IMR-90 (cell line): ENCODE measurements around the gene EEF1AKMT2. TPM values are rescaled to one million over a fixed set of nuclear protein-coding genes. Genes with fewer than 3 reads are reported as not detected.

Source experiments
- ATAC-seq: fragments of 200-7000 bp; cut with Tn5 transposase; 2 replicates; pipeline ENCODE4 v1.9.1; 2020; ENCODE audit warnings: low read depth, mild to moderate bottlenecking, moderate library complexity
- BruUV-seq: library from RNA; stranded (reverse); fragments of 400-500 nt; replicated peaks from 2 replicates; lab custom pipeline; 2021; lab: Mats Ljungman, UMichigan
- CTCF ChIA-PET: fragments of 300-600 bp; formaldehyde crosslinking; extraction: SDS; loops from one replicate; lab custom pipeline; 2021; ENCODE audit warnings: antibody characterized with exemption; lab: Yijun Ruan, JAX
- POLR2A ChIA-PET: fragments of 300-600 bp; sonication (Branson Sonifier 250); formaldehyde crosslinking; loops from one replicate; lab custom pipeline; 2022; ENCODE audit warnings: antibody characterized with exemption; ENCODE audit not compliant: unreplicated experiment; lab: Charles Lee
- DNase-seq: peaks from one replicate; pipeline ENCODE4 v3.0.0; 2013
- H2AFZ ChIP-seq: replicated peaks from 2 replicates; pipeline ENCODE3; 2013; ENCODE audit warnings: low read length, mild to moderate bottlenecking; ENCODE audit not compliant: poor library complexity
- H2AK5ac ChIP-seq: 2 replicates; pipeline ENCODE4 v1.6.1; 2013; ENCODE audit warnings: low read depth, low read length, inconsistent platforms
- H2AK9ac ChIP-seq: replicated peaks from 2 replicates; pipeline ENCODE3; 2013; ENCODE audit warnings: mild to moderate bottlenecking, low read depth, low read length, moderate library complexity; ENCODE audit not compliant: poor library complexity
- H2BK120ac ChIP-seq: 2 replicates; pipeline ENCODE4 v1.6.1; 2013; ENCODE audit warnings: low read depth, low read length, inconsistent platforms
- H2BK15ac ChIP-seq: 3 replicates; pipeline ENCODE4 v1.6.1; 2013; ENCODE audit warnings: low read depth, low read length, inconsistent platforms
- H2BK20ac ChIP-seq: 2 replicates; pipeline ENCODE4 v1.6.1; 2013; ENCODE audit warnings: low read depth, mild to moderate bottlenecking, inconsistent platforms, low read length, moderate library complexity
- H2BK5ac ChIP-seq: 2 replicates; pipeline ENCODE4 v1.6.1; 2013; ENCODE audit warnings: mild to moderate bottlenecking, low read depth, low read length, inconsistent platforms; ENCODE audit not compliant: poor library complexity, severe bottlenecking
- H3K14ac ChIP-seq: replicated peaks from 2 replicates; pipeline ENCODE4 v1.6.1; 2013; ENCODE audit warnings: low read depth, low read length, inconsistent platforms
- H3K18ac ChIP-seq: 2 replicates; pipeline ENCODE4 v1.6.1; 2013; ENCODE audit warnings: low read depth, low read length, control low read depth
- H3K23ac ChIP-seq: 2 replicates; pipeline ENCODE4 v1.6.1; 2013; ENCODE audit warnings: low read depth, low read length, inconsistent platforms
- H3K27ac ChIP-seq: 2 replicates; pipeline ENCODE4 v1.5.1; 2013; ENCODE audit warnings: mild to moderate bottlenecking, control low read depth, low read length; ENCODE audit not compliant: insufficient read depth
- H3K27me3 ChIP-seq: 2 replicates; pipeline ENCODE4 v1.6.1; 2013; ENCODE audit warnings: low read length; ENCODE audit not compliant: control insufficient read depth, insufficient read depth
- H3K36me3 ChIP-seq: 2 replicates; pipeline ENCODE4 v1.6.1; 2013; ENCODE audit warnings: low read length, mixed read lengths; ENCODE audit not compliant: control insufficient read depth, insufficient read depth
- H3K4ac ChIP-seq: 2 replicates; pipeline ENCODE4 v1.6.1; 2013; ENCODE audit warnings: low read depth, low read length, inconsistent platforms
- H3K4me1 ChIP-seq: 2 replicates; pipeline ENCODE4 v1.6.1; 2013; ENCODE audit warnings: low read length, mixed read lengths; ENCODE audit not compliant: control insufficient read depth, insufficient read depth
- H3K4me2 ChIP-seq: 2 replicates; pipeline ENCODE4 v1.6.1; 2013; ENCODE audit warnings: low read depth, mild to moderate bottlenecking, control low read depth, low read length, moderate library complexity
- H3K4me3 ChIP-seq: 2 replicates; pipeline ENCODE4 v1.5.1; 2013; ENCODE audit warnings: low read depth, mild to moderate bottlenecking, control low read depth, low read length, moderate library complexity; ENCODE audit not compliant: insufficient read depth
- H3K56ac ChIP-seq: 2 replicates; pipeline ENCODE4 v1.6.1; 2013; ENCODE audit warnings: low read length, inconsistent platforms; ENCODE audit not compliant: insufficient read depth; ENCODE audit errors: extremely low read depth
- H3K79me1 ChIP-seq, 2 experiments: 2 replicates each; pipeline ENCODE4 v1.6.1; 2013; ENCODE audit warnings: low read length in 2 of 2, inconsistent platforms in 1 of 2, low read depth in 1 of 2
- H3K9ac ChIP-seq: 2 replicates; pipeline ENCODE4 v1.6.1; 2013; ENCODE audit warnings: low read depth, low read length, control low read depth
- H3K9me1 ChIP-seq: 2 replicates; pipeline ENCODE4 v1.6.1; 2013; ENCODE audit warnings: low read length, inconsistent platforms; ENCODE audit not compliant: insufficient read depth
- H3K9me3 ChIP-seq: 2 replicates; pipeline ENCODE4 v1.6.1; 2013; ENCODE audit warnings: low read length; ENCODE audit not compliant: control insufficient read depth, insufficient read depth
- H4K20me1 ChIP-seq: 2 replicates; pipeline ENCODE4 v1.6.1; 2013; ENCODE audit warnings: low read length, inconsistent platforms; ENCODE audit not compliant: insufficient read depth
- H4K5ac ChIP-seq: 2 replicates; pipeline ENCODE4 v1.6.1; 2013; ENCODE audit warnings: mild to moderate bottlenecking, low read depth, low read length, control low read depth
- H4K8ac ChIP-seq, 2 experiments: 2 replicates each; pipeline ENCODE4 v1.6.1; 2013; ENCODE audit warnings: low read depth in 2 of 2, low read length in 2 of 2, control low read depth in 1 of 2, inconsistent platforms in 1 of 2
- H4K91ac ChIP-seq: 2 replicates; pipeline ENCODE4 v1.6.1; 2013; ENCODE audit warnings: low read depth, low read length, inconsistent platforms; ENCODE audit not compliant: insufficient read depth
- MAZ ChIP-seq: IDR thresholded peaks from 2 replicates; pipeline ENCODE4 v1.6.1; 2012; ENCODE audit warnings: low read depth, mild to moderate bottlenecking, low read length, improper control_type of control experiment, moderate library complexity, borderline replicate concordance
- WGBS, 2 experiments: methylation state at CpG; one replicate each; pipeline versions ENCODE4 v1.1.5 to v1.1.7; 2013; ENCODE audit warnings: missing lambda C conversion rate in 2 of 2; ENCODE audit not compliant: insufficient read length in 1 of 2; ENCODE audit errors: extremely low coverage in 2 of 2; 5-methylcytosine and 5-hydroxymethylcytosine counted together
- dilution Hi-C: fragments of 300-500 bp; cut with HindIII; formaldehyde crosslinking; loops from one replicate; pipeline ENCODE4 v1.14.3; 2018; ENCODE audit warnings: low sequenced_read_pairs; ENCODE audit not compliant: unreplicated experiment
- in situ Hi-C: fragments of 300-500 bp; cut with MboI; formaldehyde crosslinking; loops from 3 replicates; pipeline ENCODE4 v1.14.3; 2019; ENCODE audit warnings: low sequenced_read_pairs, inconsistent platforms, mixed read lengths
- intact Hi-C: fragments of 100-400 bp; cut with micrococcal nuclease; formaldehyde crosslinking; loops from 2 replicates; pipeline ENCODE4 v1.10.0; 2022
- polyA plus RNA-seq, 3 experiments: library from polyadenylated mRNA; depleted of rRNA; stranded (reverse); fragments of >200 nt; gene quantifications; 2 replicates each; pipeline ENCODE4 v1.2.3, GENCODE V29; 2012; ENCODE audit warnings: low replicate concordance in 1 of 3
- total RNA-seq: library from RNA; depleted of rRNA; stranded (reverse); fragments of >200 nt; gene quantifications from 2 replicates; pipeline ENCODE4 v1.2.3, GENCODE V29; 2012

EEF1AKMT2 gene
- total and polyA plus RNA-seq, 2 of the 4 experiments (the other 2 are of a cell fraction): 9.7 to 12.7 TPM

DNA sequence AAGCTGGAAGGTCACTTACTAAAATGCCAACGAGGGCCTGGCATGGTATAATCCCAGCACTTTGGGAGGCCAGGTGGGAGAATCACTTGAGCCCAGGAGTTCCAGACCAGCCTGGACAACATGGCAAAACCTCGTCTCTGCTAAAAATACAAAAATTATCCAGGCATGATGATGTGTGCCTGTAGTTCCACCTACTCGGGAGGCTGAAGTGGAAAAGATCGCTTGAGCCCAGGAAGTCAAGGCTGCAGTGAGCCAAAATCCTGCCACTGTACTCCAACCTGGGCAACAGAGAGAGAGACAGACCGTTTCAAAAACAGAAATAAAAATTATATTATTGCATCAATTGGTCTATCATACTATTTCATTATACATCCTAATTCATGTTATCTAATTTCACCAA is 29.4 kb downstream of the EEF1AKMT2 start:
- Histone ChIP-seq H3K79me1 (peaks cover 0 to 4% of the 10 kb centered on the region in 2 experiments), H3K27me3 (no peaks in the 10 kb centered on the region), H4K20me1 (no peaks in the 10 kb centered on the region), H2BK5ac (no peak overlapping the region), H2BK20ac (no peak overlapping the region), H3K56ac (no peak overlapping the region), H2BK120ac (no peak overlapping the region), H3K36me3 (peaks cover 16% of the 10 kb centered on the region), H2AFZ (no peak overlapping the region), H4K8ac (no peak overlapping the region), H2BK15ac (no peak overlapping the region), H4K91ac (no peak overlapping the region), H3K9me1 (no peaks in the 10 kb centered on the region), H2AK9ac (no peak overlapping the region), H3K9me3 (no peaks in the 10 kb centered on the region), H3K4me3 (no peak overlapping the region), H3K27ac (no peak overlapping the region), H3K4me2 (no peak overlapping the region), H3K4ac (no peak overlapping the region), H3K4me1 (peaks cover 2% of the 10 kb centered on the region), H4K5ac (no peak overlapping the region), H3K14ac (no peak overlapping the region), H3K18ac (no peak overlapping the region), H3K9ac (no peak overlapping the region), H3K23ac (no peak overlapping the region), H2AK5ac (no peak overlapping the region)
- DNase-seq (no peak), ATAC-seq (no peak)
- dilution Hi-C loops: no loop called here
- WGBS, 2 experiments: 100% methylated on average over 1 of the region's 5 CpGs; no CpG with 5 or more reads in 1 of the 2 experiments
- BruUV-seq: no TSS peak
- ChIA-PET CTCF (no interaction called here), POLR2A (no interaction called here)
- intact Hi-C loops: no loop called here
- no peak for TF ChIP-seq MAZ
- in situ Hi-C loops: no loop called here
